ENCODE results near the gene ANKRD62. TPM values are rescaled to one million over a fixed set of nuclear protein-coding genes. Genes with fewer than 3 reads are reported as not detected.
"Not testable (repeated sequence)": the region's sequence is repeated elsewhere in the genome, so short reads cannot be mapped to it uniquely, and the experiment has no call there.

The ANKRD62 gene
- total and polyA plus RNA-seq, 4 experiments from 2014 or later = not detected

GRCh38 chr18:12077994-12078393 lies 15.6 kb upstream of the ANKRD62 start:
- H3K36me3 Mint-ChIP-seq; intact Hi-C loops (cut with micrococcal nuclease); H3K27me3 ChIP-seq (ENCODE audit: insufficient read depth, low read length); POLR2A ChIA-PET (ENCODE audit: partially characterized antibody); CTCF ChIA-PET (ENCODE audit: partially characterized antibody); H3K4me1 ChIP-seq (ENCODE audit: insufficient read depth, low read length); H3K27me3 Mint-ChIP-seq; H3K9me3 Mint-ChIP-seq; DNase-seq; H3K4me3 Mint-ChIP-seq; H3K4me3 ChIP-seq (ENCODE audit: low read length in 2 of 2); H3K9me3 ChIP-seq (ENCODE audit: control insufficient read depth in 1 of 2, low read length in 2 of 2); H3K36me3 ChIP-seq (ENCODE audit: insufficient read depth, low read length); H3K27ac Mint-ChIP-seq; H3K27ac ChIP-seq (ENCODE audit: low read depth, low read length); H3K4me1 Mint-ChIP-seq: not testable (repeated sequence)

- Mint-ChIP-seq H3K27me3 (peaks cover 7 to 9% of the 10 kb centered on the region in 2 donors), H3K4me1 (no peaks in the 10 kb centered on the region), H3K36me3 (no peaks in the 10 kb centered on the region), H3K27ac (no peak overlapping the region), H3K4me3 (no peak overlapping the region), H3K9me3 (no peaks in the 10 kb centered on the region)
- H3K9me3 ChIP-seq (ENCODE audit: control insufficient read depth in 1 of 2, low read length in 2 of 2) = no peaks in the 10 kb centered on the region
- intact Hi-C loops (cut with micrococcal nuclease) = no loop called here
- no peaks in the 10 kb centered on the region for H3K27me3 ChIP-seq (ENCODE audit: insufficient read depth, low read length)
- no peak overlapping the region for H3K4me3 ChIP-seq (ENCODE audit: low read length in 2 of 2)
- CTCF ChIA-PET (ENCODE audit: partially characterized antibody) = no interaction called here
- no peak overlapping the region for H3K27ac ChIP-seq (ENCODE audit: low read depth, low read length)
- no peak for DNase-seq
- no peaks in the 10 kb centered on the region for H3K36me3 ChIP-seq (ENCODE audit: insufficient read depth, low read length)
- POLR2A ChIA-PET (ENCODE audit: partially characterized antibody) = no interaction called here
- no peaks in the 10 kb centered on the region for H3K4me1 ChIP-seq (ENCODE audit: insufficient read depth, low read length)
Observed at GRCh38 chr18:12079491-12080237, 14.0 kb upstream of the ANKRD62 start.

DNA sequence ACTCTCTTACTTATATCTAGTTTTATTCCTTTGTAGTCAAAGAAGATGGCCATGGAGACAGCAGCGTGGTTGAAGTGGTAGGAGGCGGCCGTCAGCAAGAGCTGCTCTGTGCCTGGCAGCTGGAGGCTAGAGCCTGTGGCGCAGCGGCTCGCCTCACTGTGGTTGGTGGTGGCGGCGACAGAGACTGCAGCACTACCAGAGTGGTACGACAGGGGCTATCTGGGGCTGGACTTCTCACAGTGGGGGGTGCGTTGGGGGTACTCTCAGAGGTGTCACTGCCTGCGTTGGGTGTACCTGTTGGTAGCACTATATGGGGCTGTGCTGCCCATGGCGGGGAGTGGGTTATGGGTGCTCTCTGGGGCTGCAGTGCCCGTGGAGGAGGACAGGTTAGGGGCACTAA lies 8.5 kb upstream of the ANKRD62 start:
- CTCF ChIA-PET (ENCODE audit: partially characterized antibody) = no interaction called here
- intact Hi-C loops (cut with micrococcal nuclease) = no loop called here
- Histone ChIP-seq H3K4me3 (ENCODE audit: low read length in 2 of 2) (no peak overlapping the region), H3K27me3 (ENCODE audit: insufficient read depth, low read length) (no peaks in the 10 kb centered on the region), H3K4me1 (ENCODE audit: insufficient read depth, low read length) (no peaks in the 10 kb centered on the region), H3K27ac (ENCODE audit: low read depth, low read length) (no peak overlapping the region), H3K36me3 (ENCODE audit: insufficient read depth, low read length) (no peaks in the 10 kb centered on the region), H3K9me3 (ENCODE audit: control insufficient read depth in 1 of 2, low read length in 2 of 2) (no peaks in the 10 kb centered on the region)
- H3K4me1 Mint-ChIP-seq = no peaks in the 10 kb centered on the region
- no peaks in the 10 kb centered on the region for H3K36me3 Mint-ChIP-seq
- no peak overlapping the region for H3K4me3 Mint-ChIP-seq
- H3K27ac Mint-ChIP-seq = no peak overlapping the region
- DNase-seq = no peak
- POLR2A ChIA-PET (ENCODE audit: partially characterized antibody) = no interaction called here
- peaks cover 0 to 7% of the 10 kb centered on the region in 2 donors for H3K27me3 Mint-ChIP-seq
- peaks cover 0 to 3% (median 0%) of the 10 kb centered on the region in 8 donors for H3K9me3 Mint-ChIP-seq

GRCh38 chr18:12085786-12086185 lies 7.9 kb upstream of the ANKRD62 start:
- no peaks in the 10 kb centered on the region for H3K36me3 Mint-ChIP-seq
- Histone ChIP-seq H3K4me3 (ENCODE audit: low read length in 2 of 2) (no peak overlapping the region), H3K9me3 (ENCODE audit: control insufficient read depth in 1 of 2, low read length in 2 of 2) (no peaks in the 10 kb centered on the region), H3K27ac (ENCODE audit: low read depth, low read length) (no peak overlapping the region), H3K36me3 (ENCODE audit: insufficient read depth, low read length) (no peaks in the 10 kb centered on the region), H3K27me3 (ENCODE audit: insufficient read depth, low read length) (no peaks in the 10 kb centered on the region), H3K4me1 (ENCODE audit: insufficient read depth, low read length) (no peaks in the 10 kb centered on the region)
- H3K27me3 Mint-ChIP-seq = peaks cover 0 to 7% of the 10 kb centered on the region in 2 donors
- ChIA-PET CTCF (ENCODE audit: partially characterized antibody) (no interaction called here), POLR2A (ENCODE audit: partially characterized antibody) (no interaction called here)
- peaks cover 0 to 3% (median 0%) of the 10 kb centered on the region in 8 donors for H3K9me3 Mint-ChIP-seq
- H3K4me3 Mint-ChIP-seq = no peak overlapping the region
- intact Hi-C loops (cut with micrococcal nuclease) = no loop called here
- no peak overlapping the region for H3K27ac Mint-ChIP-seq
- H3K4me1 Mint-ChIP-seq = no peaks in the 10 kb centered on the region
- DNase-seq = no peak

DNA sequence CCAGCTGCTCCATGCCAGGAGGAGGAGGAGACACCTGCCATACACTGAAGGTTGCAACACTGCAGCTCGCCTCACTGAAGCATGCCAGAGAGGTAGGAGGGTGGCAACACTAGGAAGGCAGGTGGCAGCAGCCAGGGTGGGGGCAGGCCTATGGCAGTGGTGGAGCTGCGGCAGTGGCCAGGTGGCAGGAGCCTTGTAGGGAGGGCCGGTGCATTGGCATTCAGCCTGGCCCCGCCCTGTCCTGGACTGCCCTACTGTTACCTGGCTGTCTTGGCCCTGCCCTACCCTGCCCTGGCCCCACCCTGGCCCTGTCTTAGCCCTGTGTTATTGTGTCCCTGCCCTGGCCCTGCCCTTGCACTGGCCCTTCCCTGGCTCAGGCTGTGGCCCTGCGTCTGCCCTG lies 7.4 kb upstream of the ANKRD62 start:
- H3K4me1 Mint-ChIP-seq = no peaks in the 10 kb centered on the region
- H3K27me3 Mint-ChIP-seq = peaks cover 0 to 7% of the 10 kb centered on the region in 2 donors

GRCh38 chr18:12086677-12087470 lies 6.8 kb upstream of the ANKRD62 start:
- Histone ChIP-seq H3K27ac (ENCODE audit: low read depth, low read length) (no peak overlapping the region), H3K4me1 (ENCODE audit: insufficient read depth, low read length) (no peaks in the 10 kb centered on the region), H3K9me3 (ENCODE audit: control insufficient read depth in 1 of 2, low read length in 2 of 2) (no peaks in the 10 kb centered on the region), H3K36me3 (ENCODE audit: insufficient read depth, low read length) (no peaks in the 10 kb centered on the region), H3K27me3 (ENCODE audit: insufficient read depth, low read length) (no peaks in the 10 kb centered on the region), H3K4me3 (ENCODE audit: low read length in 2 of 2) (no peak overlapping the region)
- peaks cover 0 to 7% of the 10 kb centered on the region in 2 donors for H3K27me3 Mint-ChIP-seq
- no peaks in the 10 kb centered on the region for H3K36me3 Mint-ChIP-seq
- DNase-seq = no peak
- peaks cover 0 to 3% (median 0%) of the 10 kb centered on the region in 8 donors for H3K9me3 Mint-ChIP-seq
- no peaks in the 10 kb centered on the region for H3K4me1 Mint-ChIP-seq
- H3K4me3 Mint-ChIP-seq = no peak overlapping the region
- H3K27ac Mint-ChIP-seq = no peak overlapping the region
- ChIA-PET CTCF (ENCODE audit: partially characterized antibody) (no interaction called here), POLR2A (ENCODE audit: partially characterized antibody) (no interaction called here)
- intact Hi-C loops (cut with micrococcal nuclease) = no loop called here

More for the DNA sequence above, 7.4 kb upstream of the ANKRD62 start:
- POLR2A ChIA-PET (ENCODE audit: partially characterized antibody) = no interaction called here
- DNase-seq = no peak
- intact Hi-C loops (cut with micrococcal nuclease) = no loop called here
- Mint-ChIP-seq H3K27ac (no peak overlapping the region), H3K36me3 (no peaks in the 10 kb centered on the region), H3K9me3 (peaks cover 0 to 3% (median 0%) of the 10 kb centered on the region in 8 donors), H3K4me3 (no peak overlapping the region)
- no peaks in the 10 kb centered on the region for H3K36me3 ChIP-seq (ENCODE audit: insufficient read depth, low read length)
- no peaks in the 10 kb centered on the region for H3K4me1 ChIP-seq (ENCODE audit: insufficient read depth, low read length)
- no peak overlapping the region for H3K4me3 ChIP-seq (ENCODE audit: low read length in 2 of 2)
- no peaks in the 10 kb centered on the region for H3K9me3 ChIP-seq (ENCODE audit: control insufficient read depth in 1 of 2, low read length in 2 of 2)
- no peak overlapping the region for H3K27ac ChIP-seq (ENCODE audit: low read depth, low read length)
- no peaks in the 10 kb centered on the region for H3K27me3 ChIP-seq (ENCODE audit: insufficient read depth, low read length)
- CTCF ChIA-PET (ENCODE audit: partially characterized antibody) = no interaction called here

GRCh38 chr18:12087471-12088025 lies 6.1 kb upstream of the ANKRD62 start:
- intact Hi-C loops (cut with micrococcal nuclease) = no loop called here
- Histone ChIP-seq H3K4me1 (ENCODE audit: insufficient read depth, low read length) (no peaks in the 10 kb centered on the region), H3K4me3 (ENCODE audit: low read length in 2 of 2) (no peak overlapping the region), H3K9me3 (ENCODE audit: control insufficient read depth in 1 of 2, low read length in 2 of 2) (no peaks in the 10 kb centered on the region), H3K27me3 (ENCODE audit: insufficient read depth, low read length) (no peaks in the 10 kb centered on the region), H3K36me3 (ENCODE audit: insufficient read depth, low read length) (no peaks in the 10 kb centered on the region), H3K27ac (ENCODE audit: low read depth, low read length) (no peak overlapping the region)
- ChIA-PET POLR2A (ENCODE audit: partially characterized antibody) (no interaction called here), CTCF (ENCODE audit: partially characterized antibody) (no interaction called here)
- no peak for DNase-seq
- H3K4me1 Mint-ChIP-seq = no peaks in the 10 kb centered on the region
- H3K27me3 Mint-ChIP-seq = peaks cover 0 to 7% of the 10 kb centered on the region in 2 donors
- no peak overlapping the region for H3K27ac Mint-ChIP-seq
- peaks cover 0 to 3% (median 0%) of the 10 kb centered on the region in 8 donors for H3K9me3 Mint-ChIP-seq
- H3K36me3 Mint-ChIP-seq = no peaks in the 10 kb centered on the region
- H3K4me3 Mint-ChIP-seq = no peak overlapping the region
